Left renal pelvis (tissue), 4 donors: ENCODE measurements around the gene MRPL32. TPM values are rescaled to one million over a fixed set of nuclear protein-coding genes. Genes with fewer than 3 reads are reported as not detected.
A peak's percentile ranks its signal among the peaks of the same experiment; 100 is the strongest.

Source experiments
- DNase-seq, 4 donors: peaks; one replicate each; pipeline ENCODE4 v3.0.0-alpha.2; 2013; ENCODE audit warnings: low read depth in 4 of 4, low spot score in 3 of 4
- polyA plus RNA-seq, 4 donors: library from polyadenylated mRNA; unstranded; fragments of 120-200 nt; gene quantifications; one replicate each; pipeline ENCODE4 v1.2.1, GENCODE V29; 2013; ENCODE audit not compliant: insufficient read length in 4 of 4

The MRPL32 gene
- polyA plus RNA-seq, 4 donors, result 63.0 to 125 (median 91.0) TPM

- no peak for DNase-seq
Observed at GRCh38 chr7:42964293-42964692, 32.1 kb downstream of the MRPL32 start.

GRCh38 chr7:42964849-42965805 lies 33.0 kb downstream of the MRPL32 start:
- DNase-seq, result no peak

- no peak for DNase-seq
Observed at GRCh38 chr7:42967391-42967790, 35.2 kb downstream of the MRPL32 start.

DNA sequence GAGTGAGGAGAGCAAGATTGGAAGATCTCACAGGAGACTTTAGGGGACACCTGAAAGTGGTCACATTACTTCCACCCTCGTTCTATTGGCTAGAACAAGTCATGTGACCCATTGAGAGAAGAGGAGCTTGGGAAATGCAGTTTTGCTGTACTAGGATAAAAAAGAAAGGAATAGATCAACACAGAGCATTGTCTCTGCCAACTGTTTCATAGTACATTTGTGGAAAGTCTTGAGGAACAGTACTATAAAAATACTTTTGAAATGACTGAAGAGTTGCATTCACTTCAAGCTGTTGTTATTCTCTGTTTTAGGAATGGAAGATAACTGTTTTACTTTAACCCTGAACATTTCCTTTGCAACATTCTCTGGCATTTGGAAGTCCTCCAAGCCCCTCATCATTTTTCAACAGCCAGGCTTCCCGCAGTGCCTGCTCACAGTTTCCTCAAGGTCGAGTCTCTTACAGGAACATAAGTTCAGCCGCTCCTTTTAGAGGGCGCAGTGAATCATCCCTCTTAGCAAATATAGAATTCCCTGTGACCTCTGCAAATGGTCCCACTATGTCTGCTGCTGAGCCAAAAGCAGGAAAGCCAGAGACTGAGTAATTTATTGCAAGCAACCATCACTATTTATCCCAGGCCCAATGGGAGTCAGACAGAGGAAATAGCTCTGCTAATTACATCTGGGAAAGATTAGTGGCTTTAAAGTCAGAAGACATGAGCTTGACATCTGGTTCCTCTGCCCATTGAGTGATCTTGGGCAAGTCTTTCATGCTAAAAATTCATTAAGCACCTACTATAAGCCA lies 40.7 kb downstream of the MRPL32 start:
- peak; percentile 48 to 65 (median 60) for DNase-seq

DNA sequence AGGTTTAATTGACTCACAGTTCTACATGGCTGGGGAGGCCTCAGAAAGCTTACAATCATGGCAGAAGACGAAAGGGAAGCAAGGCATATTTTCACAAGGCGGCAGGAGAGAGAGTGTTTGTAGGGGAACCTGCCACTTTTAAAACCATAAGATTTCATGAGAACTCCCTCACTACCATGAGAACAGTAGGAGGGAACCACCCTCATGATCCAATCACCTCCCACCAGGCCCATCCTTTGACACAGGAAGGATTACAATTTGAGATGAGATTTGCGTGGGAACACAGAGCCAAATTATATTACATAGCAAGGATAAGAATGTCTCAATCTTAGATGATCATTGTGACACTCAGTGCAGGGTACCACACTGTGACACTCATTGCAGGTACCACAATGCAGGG lies 44.2 kb downstream of the MRPL32 start:
- no peak for DNase-seq

DNA sequence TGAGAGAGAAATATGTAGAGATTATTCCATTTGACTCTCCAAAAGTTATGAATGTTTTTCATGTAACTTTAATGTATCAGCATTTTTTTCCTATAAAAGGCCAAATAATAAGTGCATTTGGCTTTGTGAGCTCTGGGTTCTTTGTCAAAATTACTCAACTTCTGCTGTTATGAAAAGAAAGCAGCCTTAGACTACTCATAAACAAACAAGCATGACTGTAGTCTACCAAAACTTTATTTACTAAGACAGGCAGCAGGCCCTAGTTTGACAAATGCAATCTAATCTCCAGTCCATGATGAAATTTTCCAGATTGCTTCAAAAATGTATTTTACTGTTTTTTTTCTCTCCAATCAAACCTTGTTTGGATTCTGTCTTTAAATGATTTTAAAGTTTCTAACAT lies 46.3 kb downstream of the MRPL32 start:
- no peak for DNase-seq

GRCh38 chr7:42980084-42980483 lies 47.9 kb downstream of the MRPL32 start:
- no peak for DNase-seq

GRCh38 chr7:42980514-42980913 lies 48.3 kb downstream of the MRPL32 start:
- DNase-seq, result no peak

DNA sequence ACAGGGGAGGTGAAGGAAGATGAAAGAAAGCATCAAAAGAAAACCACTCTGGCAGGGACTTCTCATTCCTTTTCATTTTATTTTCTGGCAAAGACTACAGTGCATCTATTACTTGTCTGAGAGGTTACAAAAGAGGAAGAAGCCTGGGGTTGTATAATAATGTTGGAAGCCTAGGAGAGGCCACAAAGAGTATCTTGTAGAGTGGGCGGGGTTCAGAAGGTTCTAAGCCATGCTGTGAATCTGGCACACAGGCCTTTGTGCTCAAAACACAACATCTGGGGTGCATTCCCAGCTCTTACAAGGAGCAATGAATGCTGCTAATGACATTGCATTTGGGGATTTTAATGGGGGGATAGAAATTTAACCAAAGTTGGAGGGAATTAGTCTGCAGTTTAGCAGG lies 49.4 kb downstream of the MRPL32 start:
- no peak for DNase-seq

GRCh38 chr7:42982604-42983115 lies 50.5 kb downstream of the MRPL32 start:
- no peak for DNase-seq

DNA sequence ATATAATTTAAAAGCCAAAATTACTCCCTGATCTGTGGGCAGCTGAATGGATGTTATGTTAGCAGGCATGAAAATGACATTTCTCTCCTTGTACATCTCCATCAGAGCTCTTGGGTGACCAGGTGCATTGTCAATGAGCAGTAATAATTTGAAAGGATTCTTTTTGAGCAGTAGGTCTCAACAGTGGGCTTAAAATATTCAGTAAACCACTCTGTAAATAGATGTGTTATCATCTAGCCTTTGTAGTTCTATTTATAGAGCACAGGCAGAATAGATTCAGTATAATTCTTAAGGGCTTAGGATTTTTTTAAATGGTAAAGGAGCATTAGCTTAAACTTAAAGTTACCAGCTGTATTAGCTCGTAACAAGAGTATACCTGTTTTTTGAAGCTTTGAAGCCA lies 52.0 kb downstream of the MRPL32 start:
- no peak for DNase-seq

- no peak for DNase-seq
Observed at GRCh38 chr7:42986213-42986612, 54.0 kb downstream of the MRPL32 start.

- no peak for DNase-seq
Observed at GRCh38 chr7:42986781-42987248, 54.6 kb downstream of the MRPL32 start.

Other genes starting within 250 kb of the MRPL32 start
- 1 to 10 TPM; 3.9 to 6.4 (median 6.2) TPM for gene C7orf25, start 20.3 kb upstream of the MRPL32 start, polyA plus RNA-seq
- 100 to 1,000 TPM; 139 to 301 (median 266) TPM for gene PSMA2, start 202 bp upstream of the MRPL32 start, polyA plus RNA-seq
- gene HECW1, start 180.3 kb downstream of the MRPL32 start, polyA plus RNA-seq, result 10 to 100 TPM in 1 of 4 donors, 1 to 10 TPM in 2, under 1 TPM in 1; 0.33 to 10.1 (median 5.8) TPM